ENCODE data around the gene AGBL1.

AGBL1 gene

GRCh38 chr15:86165265-86166211 is 85.9 kb downstream of the AGBL1 start:
- DNase-seq: no peak

- DNase-seq: no peak
Measured at GRCh38 chr15:86167841-86168240, 88.2 kb downstream of the AGBL1 start.

GRCh38 chr15:86178845-86179244 is 99.2 kb downstream of the AGBL1 start:
- DNase-seq: no peak

- DNase-seq: no peak
Measured at GRCh38 chr15:86183596-86184491, 104.2 kb downstream of the AGBL1 start.

- DNase-seq: no peak
Measured at GRCh38 chr15:86193716-86194380, 114.2 kb downstream of the AGBL1 start.

GRCh38 chr15:86197770-86198169 is 118.1 kb downstream of the AGBL1 start:
- DNase-seq: no peak

- DNase-seq: no peak
Measured at GRCh38 chr15:86199467-86200145, 119.9 kb downstream of the AGBL1 start.

- no peak for DNase-seq
Measured at GRCh38 chr15:86201313-86202008, 121.8 kb downstream of the AGBL1 start.

GRCh38 chr15:86203462-86203861 is 123.8 kb downstream of the AGBL1 start:
- DNase-seq: no peak

- no peak for DNase-seq
Measured at GRCh38 chr15:86205096-86205495, 125.4 kb downstream of the AGBL1 start.

GRCh38 chr15:86213420-86213819 is 133.7 kb downstream of the AGBL1 start:
- DNase-seq: no peak

- DNase-seq: no peak
Measured at GRCh38 chr15:86213888-86214287, 134.2 kb downstream of the AGBL1 start.

- DNase-seq: no peak
Measured at GRCh38 chr15:86221119-86221518, 141.4 kb downstream of the AGBL1 start.

GRCh38 chr15:86229306-86229705 is 149.6 kb downstream of the AGBL1 start:
- DNase-seq: no peak

- no peak for DNase-seq
Measured at GRCh38 chr15:86229936-86230335, 150.3 kb downstream of the AGBL1 start.

GRCh38 chr15:86231864-86232721 is 152.4 kb downstream of the AGBL1 start:
- DNase-seq: peak; percentile 51

- DNase-seq: no peak
Measured at GRCh38 chr15:86235667-86236066, 156.0 kb downstream of the AGBL1 start.

- no peak for DNase-seq
Measured at GRCh38 chr15:86236356-86237110, 156.9 kb downstream of the AGBL1 start.

GRCh38 chr15:86237111-86237500 is 157.4 kb downstream of the AGBL1 start:
- no peak for DNase-seq

Measured in hematopoietic multipotent progenitor cell treated with erythropoietin and hydrocortisone succinate and interleukin-3 and kit ligand, for 6 days (in vitro differentiated cells).